Measurements from ENCODE around the gene EOLA1.

DNA sequence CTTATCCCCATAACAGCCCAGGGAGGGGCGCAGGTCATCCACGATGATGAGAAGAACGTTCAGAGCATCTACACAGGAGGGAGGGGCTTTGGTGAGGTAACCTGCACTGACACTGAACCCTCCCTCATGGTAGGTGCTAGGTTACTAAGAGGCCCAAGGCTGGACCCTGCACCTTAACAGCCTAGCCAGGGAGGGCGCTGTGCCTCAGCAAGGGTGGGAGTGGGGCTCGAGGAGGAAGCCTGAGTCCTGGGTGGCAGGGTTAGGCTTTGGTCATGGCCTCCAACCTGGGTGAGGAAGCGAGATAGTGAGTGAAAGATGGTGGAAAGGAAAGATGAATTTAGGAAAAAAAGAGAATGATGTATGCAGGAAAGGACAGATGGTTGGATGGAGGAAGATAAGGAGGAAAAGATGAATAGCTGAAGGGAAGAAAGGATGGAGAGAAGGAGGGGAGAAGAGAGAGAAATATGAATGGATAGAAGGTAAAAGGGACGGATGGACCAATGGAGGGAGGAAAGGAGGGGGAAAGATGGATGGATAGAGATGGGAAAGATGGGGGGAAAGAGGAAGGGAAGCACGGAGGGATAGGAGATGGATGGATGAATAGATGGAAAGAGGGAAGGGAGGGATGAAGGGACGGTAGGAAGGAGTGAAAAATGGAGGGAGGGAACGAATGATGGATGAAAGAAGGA, 36.4 kb upstream of the EOLA1 start:
- no peak for TF ChIP-seq FOXM1 (IDR thresholded peaks at IDR 0.05; ENCODE audit: borderline replicate concordance)
- TF ChIP-seq SP1 (IDR thresholded peaks at IDR 0.05) = no peak
- TF ChIP-seq TARDBP (IDR thresholded peaks at IDR 0.05) = no peak
- no peak for TF ChIP-seq LEF1 (IDR thresholded peaks at IDR 0.05; ENCODE audit: borderline replicate concordance)
- no peak for TF ChIP-seq SUZ12 (IDR thresholded peaks at IDR 0.05)
- no peak for TF ChIP-seq FOXK2 (IDR thresholded peaks at IDR 0.05)
- peak; percentile 61; the same call in 1 of the 2 replicates for TF ChIP-seq CTBP1 (IDR thresholded peaks at IDR 0.05; ENCODE audit: borderline replicate concordance)

Measured in HEK293T (cell line).